ENCODE measurements around the gene VWCE. TPM values are rescaled to one million over a fixed set of nuclear protein-coding genes. Genes with fewer than 3 reads are reported as not detected.

The VWCE gene
- total RNA-seq, 1 experiment from 2014 or later = 2.5 TPM

DNA sequence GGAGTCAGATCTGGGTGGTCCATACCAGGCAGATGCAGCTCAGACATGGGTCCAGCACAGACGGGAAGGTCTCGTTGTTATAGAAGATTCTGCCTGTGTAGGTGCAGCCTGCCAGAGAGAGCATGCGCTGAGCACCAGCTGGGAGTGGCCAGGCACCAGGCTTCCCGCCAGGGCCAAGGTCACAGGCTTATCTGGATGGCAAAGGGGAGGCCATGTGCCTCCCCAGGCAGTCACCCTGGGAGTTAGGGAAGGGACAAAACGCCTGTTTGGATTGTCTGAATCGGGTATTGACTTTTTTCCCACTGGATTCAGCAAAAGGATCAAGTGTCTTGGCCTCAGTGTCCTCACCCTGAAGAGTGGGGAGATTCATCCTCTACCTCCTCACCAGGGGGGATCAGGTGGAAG lies 27.7 kb downstream of the VWCE start:
- Histone ChIP-seq H3K79me2 (ENCODE audit: insufficient read depth, low read length) (no peaks in the 10 kb centered on the region), H3K4me3 (replicated peaks in 1 of 2; ENCODE audit: low read depth in 1 of 2, low read length in 2 of 2) (no peak overlapping the region), H4K20me1 (ENCODE audit: insufficient read depth) (no peaks in the 10 kb centered on the region), H3K4me2 (ENCODE audit: low read length) (no peak overlapping the region), H3K27ac (ENCODE audit: low read depth, low read length) (no peak overlapping the region), H3K9me2 (ENCODE audit: insufficient read depth) (no peaks in the 10 kb centered on the region), H3K4me1 (ENCODE audit: control insufficient read depth in 1 of 2, insufficient read depth in 2 of 2, low read length in 2 of 2) (peaks cover 8 to 15% of the 10 kb centered on the region in 2 experiments), H3K36me3 (ENCODE audit: control insufficient read depth in 1 of 2, insufficient read depth in 2 of 2, low read length in 2 of 2) (no peaks in the 10 kb centered on the region), H3K27me3 (ENCODE audit: insufficient read depth, low read length) (no peaks in the 10 kb centered on the region), H3K9ac (ENCODE audit: low read length) (no peak overlapping the region), H3K9me3 (ENCODE audit: control insufficient read depth in 1 of 2, insufficient read depth in 1 of 2, low read depth in 1 of 2, low read length in 2 of 2) (no peaks in the 10 kb centered on the region), H2AFZ (ENCODE audit: low read depth, low read length, poor library complexity, severe bottlenecking) (no peak overlapping the region)
- CTCF ChIA-PET = no interaction called here
- RAD21 ChIA-PET (ENCODE audit: low non-redundant PET in 1 of 2, low total read pairs in 2 of 2, uncharacterized antibody in 2 of 2, unreplicated experiment in 2 of 2) = no interaction called here
- DNase-seq (ENCODE audit: low read depth, low spot score) (no peak), ATAC-seq (peak; percentile 31; the same call in 1 of the 2 replicates)
- intact Hi-C loops (cut with micrococcal nuclease) = no loop called here
- BruUV-seq (replicated peaks) = no TSS peak
- TF ChIP-seq CEBPB (IDR thresholded peaks at IDR 0.05; ENCODE audit: low read depth) = no peak
- TF ChIP-seq YY1 (IDR thresholded peaks at IDR 0.05; ENCODE audit: extremely low read depth, insufficient replicate concordance, low read depth, low read length) = no peak
- TF ChIP-seq TCF7L2 (IDR thresholded peaks at IDR 0.05; ENCODE audit: borderline replicate concordance, extremely low read depth, insufficient read depth, insufficient read length) = no peak
- TF ChIP-seq, protein P1, sequence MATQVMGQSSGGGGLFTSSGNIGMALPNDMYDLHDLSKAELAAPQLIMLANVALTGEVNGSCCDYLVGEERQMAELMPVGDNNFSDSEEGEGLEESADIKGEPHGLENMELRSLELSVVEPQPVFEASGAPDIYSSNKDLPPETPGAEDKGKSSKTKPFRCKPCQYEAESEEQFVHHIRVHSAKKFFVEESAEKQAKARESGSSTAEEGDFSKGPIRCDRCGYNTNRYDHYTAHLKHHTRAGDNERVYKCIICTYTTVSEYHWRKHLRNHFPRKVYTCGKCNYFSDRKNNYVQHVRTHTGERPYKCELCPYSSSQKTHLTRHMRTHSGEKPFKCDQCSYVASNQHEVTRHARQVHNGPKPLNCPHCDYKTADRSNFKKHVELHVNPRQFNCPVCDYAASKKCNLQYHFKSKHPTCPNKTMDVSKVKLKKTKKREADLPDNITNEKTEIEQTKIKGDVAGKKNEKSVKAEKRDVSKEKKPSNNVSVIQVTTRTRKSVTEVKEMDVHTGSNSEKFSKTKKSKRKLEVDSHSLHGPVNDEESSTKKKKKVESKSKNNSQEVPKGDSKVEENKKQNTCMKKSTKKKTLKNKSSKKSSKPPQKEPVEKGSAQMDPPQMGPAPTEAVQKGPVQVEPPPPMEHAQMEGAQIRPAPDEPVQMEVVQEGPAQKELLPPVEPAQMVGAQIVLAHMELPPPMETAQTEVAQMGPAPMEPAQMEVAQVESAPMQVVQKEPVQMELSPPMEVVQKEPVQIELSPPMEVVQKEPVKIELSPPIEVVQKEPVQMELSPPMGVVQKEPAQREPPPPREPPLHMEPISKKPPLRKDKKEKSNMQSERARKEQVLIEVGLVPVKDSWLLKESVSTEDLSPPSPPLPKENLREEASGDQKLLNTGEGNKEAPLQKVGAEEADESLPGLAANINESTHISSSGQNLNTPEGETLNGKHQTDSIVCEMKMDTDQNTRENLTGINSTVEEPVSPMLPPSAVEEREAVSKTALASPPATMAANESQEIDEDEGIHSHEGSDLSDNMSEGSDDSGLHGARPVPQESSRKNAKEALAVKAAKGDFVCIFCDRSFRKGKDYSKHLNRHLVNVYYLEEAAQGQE (IDR thresholded peaks at IDR 0.05; ENCODE audit: low read depth) = no peak
- no peak for TF ChIP-seq SIN3A (IDR thresholded peaks at IDR 0.05; ENCODE audit: low read depth)
- TF ChIP-seq FOSL1 (IDR thresholded peaks at IDR 0.05; ENCODE audit: low read depth) = no peak
- TF ChIP-seq RAD21 (IDR thresholded peaks at IDR 0.05; ENCODE audit: low read depth) = no peak
- no peak for TF ChIP-seq EZH2phosphoT487 (IDR thresholded peaks at IDR 0.05; ENCODE audit: borderline replicate concordance)
- TF ChIP-seq ZNF274 (IDR thresholded peaks at IDR 0.05; ENCODE audit: low read depth, low read length) = no peak
- no peak for TF ChIP-seq ELF1 (IDR thresholded peaks at IDR 0.05; ENCODE audit: borderline replicate concordance, low read depth)
- TF ChIP-seq EZH2 (IDR thresholded peaks at IDR 0.05) = no peak
- TF ChIP-seq, protein P2, sequence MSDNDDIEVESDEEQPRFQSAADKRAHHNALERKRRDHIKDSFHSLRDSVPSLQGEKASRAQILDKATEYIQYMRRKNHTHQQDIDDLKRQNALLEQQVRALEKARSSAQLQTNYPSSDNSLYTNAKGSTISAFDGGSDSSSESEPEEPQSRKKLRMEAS (IDR thresholded peaks at IDR 0.05) = no peak
- POLR2A ChIA-PET = no interaction called here
